Measurements from ENCODE around the gene PAK1IP1. TPM values are rescaled to one million over a fixed set of nuclear protein-coding genes. Genes with fewer than 3 reads are reported as not detected.
"Not testable (repeated sequence)": the region's sequence is repeated elsewhere in the genome, so short reads cannot be mapped to it uniquely, and the experiment has no call there.

Gene PAK1IP1
- total and polyA plus RNA-seq, 12 donors, result 4.5 to 32.3 (median 11.6) TPM

GRCh38 chr6:10658910-10659698, 35.7 kb upstream of the PAK1IP1 start:
- intact Hi-C loops (cut with DNase I), result no loop called here
- Histone ChIP-seq H3K27me3 (no peaks in the 10 kb centered on the region), H3K4me3 (no peak overlapping the region), H3K9me3 (replicated peaks in 1 of 3) (no peaks in the 10 kb centered on the region), H3K4me1 (replicated peaks in 1 of 2) (no peaks in the 10 kb centered on the region), H3K27ac (no peak overlapping the region), H3K36me3 (replicated peaks in 1 of 2) (no peaks in the 10 kb centered on the region)
- DNase-seq, result no peak
- 75 to 88% (median 81%) methylated on average over 23 to 24 of the region's 24 CpGs for WGBS, 4 donors
- TF ChIP-seq CTCF (IDR thresholded peaks at IDR 0.05) (no peak), POLR2A (IDR thresholded peaks at IDR 0.05) (no peak)

- intact Hi-C loops (cut with DNase I), result no loop called here
- no peak for TF ChIP-seq CTCF (IDR thresholded peaks at IDR 0.05)
- no peak for TF ChIP-seq POLR2A (IDR thresholded peaks at IDR 0.05)
These were observed 34.9 kb upstream of the PAK1IP1 start for GRCh38 chr6:10659699-10660348.

GRCh38 chr6:10660431-10661191, 34.2 kb upstream of the PAK1IP1 start:
- H3K9me3 ChIP-seq (replicated peaks in 1 of 3); H3K4me1 ChIP-seq (replicated peaks in 1 of 2); H3K27ac ChIP-seq; intact Hi-C loops (cut with DNase I); DNase-seq; H3K36me3 ChIP-seq (replicated peaks in 1 of 2); H3K27me3 ChIP-seq; H3K4me3 ChIP-seq: not testable (repeated sequence)
- WGBS, 4 donors, result 83 to 92% (median 85%) methylated on average over 11 of the region's 11 CpGs

More at GRCh38 chr6:10659699-10660348, 34.9 kb upstream of the PAK1IP1 start:
- no peaks in the 10 kb centered on the region for H3K27me3 ChIP-seq
- no peaks in the 10 kb centered on the region for H3K4me1 ChIP-seq (replicated peaks in 1 of 2)
- no peaks in the 10 kb centered on the region for H3K9me3 ChIP-seq (replicated peaks in 1 of 3)
- H3K36me3 ChIP-seq (replicated peaks in 1 of 2), result no peaks in the 10 kb centered on the region
- 76 to 80% (median 79%) methylated on average over 7 to 48 of the region's 48 CpGs for WGBS, 4 donors
- DNase-seq, result peak in 2 of 7 donors; percentile 15 to 16
- no peak overlapping the region for H3K4me3 ChIP-seq
- no peak overlapping the region for H3K27ac ChIP-seq

DNA sequence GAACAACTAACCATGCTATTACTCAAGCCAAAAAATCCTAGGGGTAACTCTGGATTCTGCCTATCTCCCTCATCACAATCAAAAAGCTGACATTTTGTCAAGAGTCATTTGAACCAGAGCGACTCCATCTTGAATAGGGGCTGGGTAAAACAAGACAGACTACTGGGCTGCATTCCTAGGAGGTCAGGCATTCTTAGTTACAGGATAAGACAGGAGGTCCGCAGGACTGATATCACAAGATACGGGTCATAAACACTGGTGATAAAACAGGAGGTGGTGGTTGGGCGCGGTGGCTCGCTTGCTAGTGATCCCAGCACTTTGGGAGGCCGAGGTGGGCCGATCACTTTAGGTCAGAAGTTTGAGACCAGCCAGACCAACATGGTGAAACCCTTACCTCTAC, 32.6 kb upstream of the PAK1IP1 start:
- Histone ChIP-seq H3K27ac (no peak overlapping the region), H3K4me1 (replicated peaks in 1 of 2) (no peaks in the 10 kb centered on the region), H3K4me3 (no peak overlapping the region), H3K9me3 (replicated peaks in 1 of 3) (no peaks in the 10 kb centered on the region), H3K36me3 (replicated peaks in 1 of 2) (no peaks in the 10 kb centered on the region), H3K27me3 (no peaks in the 10 kb centered on the region)
- DNase-seq, result no peak
- intact Hi-C loops (cut with DNase I), result no loop called here
- WGBS, 4 donors, result 85 to 94% (median 87%) methylated on average over 8 of the region's 8 CpGs
- TF ChIP-seq POLR2A (IDR thresholded peaks at IDR 0.05) (no peak), CTCF (IDR thresholded peaks at IDR 0.05) (no peak)

Measured in adrenal gland (tissue), 12 donors.